Measurements from ENCODE around the gene SLC36A1.

Gene SLC36A1

GRCh38 chr5:151474799-151475198 lies 27.4 kb downstream of the SLC36A1 start:
- no peak for DNase-seq (ENCODE audit: low spot score)
- TF ChIP-seq CTCF (IDR thresholded peaks at IDR 0.05; ENCODE audit: extremely low read depth, missing control alignments): no peak

GRCh38 chr5:151475388-151475787 lies 28.0 kb downstream of the SLC36A1 start:
- TF ChIP-seq CTCF (IDR thresholded peaks at IDR 0.05; ENCODE audit: extremely low read depth, missing control alignments): no peak
- no peak for DNase-seq (ENCODE audit: low spot score)

GRCh38 chr5:151476016-151476415 lies 28.6 kb downstream of the SLC36A1 start:
- TF ChIP-seq CTCF (IDR thresholded peaks at IDR 0.05; ENCODE audit: extremely low read depth, missing control alignments): no peak
- DNase-seq (ENCODE audit: low spot score): no peak

- DNase-seq (ENCODE audit: low spot score): no peak
- TF ChIP-seq CTCF (IDR thresholded peaks at IDR 0.05; ENCODE audit: extremely low read depth, missing control alignments): no peak
These were observed 29.7 kb downstream of the SLC36A1 start for GRCh38 chr5:151477101-151477500.

GRCh38 chr5:151480384-151481293 lies 33.2 kb downstream of the SLC36A1 start:
- TF ChIP-seq CTCF (IDR thresholded peaks at IDR 0.05; ENCODE audit: extremely low read depth, missing control alignments): no peak
- no peak for DNase-seq (ENCODE audit: low spot score)

- no peak for TF ChIP-seq CTCF (IDR thresholded peaks at IDR 0.05; ENCODE audit: extremely low read depth, missing control alignments)
- no peak for DNase-seq (ENCODE audit: low spot score)
These were observed 35.8 kb downstream of the SLC36A1 start for GRCh38 chr5:151483176-151483575.

- TF ChIP-seq CTCF (IDR thresholded peaks at IDR 0.05; ENCODE audit: extremely low read depth, missing control alignments): no peak
- no peak for DNase-seq (ENCODE audit: low spot score)
These were observed 36.2 kb downstream of the SLC36A1 start for GRCh38 chr5:151483647-151484046.
